VCaP (cell line): ENCODE measurements around the gene GGT1.

Experiments
- H3K27ac ChIP-seq: fragments of 450-650 bp; 2 replicates; pipeline ENCODE4 v1.5.1; 2017
- CTCF ChIP-seq: fragments of 450-650 bp; conservative IDR thresholded peaks from 2 replicates; pipeline ENCODE4 v1.5.1; 2017; ENCODE audit warnings: mild to moderate bottlenecking, moderate library complexity

GGT1 gene

GRCh38 chr22:24585927-24586546 is 17.0 kb upstream of the GGT1 start:
- no peak for TF ChIP-seq CTCF
- H3K27ac ChIP-seq: peak overlapping the region; percentile 94

GRCh38 chr22:24587251-24587650 is 15.7 kb upstream of the GGT1 start:
- no peak for TF ChIP-seq CTCF
- peak overlapping the region; percentile 94 for H3K27ac ChIP-seq

GRCh38 chr22:24587948-24588347 is 15.0 kb upstream of the GGT1 start:
- peak overlapping the region; percentile 94 for H3K27ac ChIP-seq
- no peak for TF ChIP-seq CTCF

- TF ChIP-seq CTCF: no peak
- peak overlapping the region; percentile 94 for H3K27ac ChIP-seq
Measured at GRCh38 chr22:24588381-24588756, 14.6 kb upstream of the GGT1 start.

GRCh38 chr22:24588757-24589481 is 14.1 kb upstream of the GGT1 start:
- peak overlapping the region; percentile 94 for H3K27ac ChIP-seq
- no peak for TF ChIP-seq CTCF

GRCh38 chr22:24589518-24590030 is 13.4 kb upstream of the GGT1 start:
- H3K27ac ChIP-seq: peak overlapping the region; percentile 94
- TF ChIP-seq CTCF: no peak

GRCh38 chr22:24590596-24591173 is 12.3 kb upstream of the GGT1 start:
- peak overlapping the region; percentile 94 for H3K27ac ChIP-seq
- TF ChIP-seq CTCF: no peak
